Cardiac muscle cell (in vitro differentiated cells and primary cell): ENCODE results near the gene ABCC1. TPM values are rescaled to one million over a fixed set of nuclear protein-coding genes. Genes with fewer than 3 reads are reported as not detected.

ENCODE experiments used
- DNase-seq, 2 donors: peaks; one replicate each; pipeline versions ENCODE4 v3.0.0 to v3.0.0-alpha.2; 2010 to 2017; ENCODE audit warnings: low read depth in 1 of 2, low spot score in 1 of 2
- H3K27ac ChIP-seq: fragments of 200-600 bp; sonication (generic); 2 replicates; pipeline ENCODE4 v1.5.1; 2016
- H3K27me3 ChIP-seq: fragments of 200-600 bp; sonication (generic); 2 replicates; pipeline ENCODE4 v1.6.0; 2016; ENCODE audit warnings: control low read depth
- H3K36me3 ChIP-seq: fragments of 200-600 bp; sonication (generic); 2 replicates; pipeline ENCODE4 v1.5.1; 2016; ENCODE audit warnings: control low read depth
- H3K4me1 ChIP-seq: fragments of 200-600 bp; sonication (generic); 2 replicates; pipeline ENCODE4 v1.8.1; 2017; ENCODE audit warnings: low read depth, mild to moderate bottlenecking, mixed run types
- H3K4me3 ChIP-seq: fragments of 200-600 bp; sonication (generic); 2 replicates; pipeline ENCODE4 v1.5.1; 2016; ENCODE audit warnings: mild to moderate bottlenecking
- H3K9me3 ChIP-seq: fragments of 200-600 bp; sonication (generic); 2 replicates; pipeline ENCODE4 v1.5.1; 2017; ENCODE audit warnings: low read depth, mild to moderate bottlenecking, control low read depth
- CTCF ChIP-seq: IDR thresholded peaks from 2 replicates; pipeline ENCODE4 v1.5.1; 2012; ENCODE audit warnings: low read depth, mild to moderate bottlenecking, low read length
- polyA plus RNA-seq: library from polyadenylated mRNA; unstranded; fragments of >200 nt; fragmentation: Nextera tagmentation; extraction: Ambion mirVana; gene quantifications from 2 replicates; pipeline ENCODE4 v1.2.1, GENCODE V29; 2016
- total RNA-seq: library from RNA; depleted of rRNA; stranded (reverse); fragments of >200 nt; gene quantifications from 2 replicates; pipeline ENCODE4 v1.2.3, GENCODE V29; 2016

Gene ABCC1
- total and polyA plus RNA-seq, 2 experiments from 2014 or later = 14.2 to 31.0 TPM

- Histone ChIP-seq H3K27me3 (no peaks in the 10 kb centered on the region), H3K9me3 (peaks cover 3% of the 10 kb centered on the region), H3K4me3 (no peak overlapping the region), H3K36me3 (no peaks in the 10 kb centered on the region), H3K27ac (no peak overlapping the region), H3K4me1 (no peaks in the 10 kb centered on the region)
- no peak for TF ChIP-seq CTCF
- no peak for DNase-seq
These were observed 205.8 kb downstream of the ABCC1 start for GRCh38 chr16:16155234-16155633.

GRCh38 chr16:16157166-16157565, 207.8 kb downstream of the ABCC1 start:
- no peak for TF ChIP-seq CTCF

GRCh38 chr16:16158082-16158658, 208.8 kb downstream of the ABCC1 start:
- Histone ChIP-seq H3K27ac (no peak overlapping the region), H3K9me3 (peaks cover 3% of the 10 kb centered on the region), H3K27me3 (no peaks in the 10 kb centered on the region), H3K4me3 (no peak overlapping the region), H3K4me1 (no peaks in the 10 kb centered on the region), H3K36me3 (no peaks in the 10 kb centered on the region)
- TF ChIP-seq CTCF = no peak
- DNase-seq = no peak

More at GRCh38 chr16:16157166-16157565, 207.8 kb downstream of the ABCC1 start:
- DNase-seq = no peak
- Histone ChIP-seq H3K4me3 (no peak overlapping the region), H3K27me3 (no peaks in the 10 kb centered on the region), H3K4me1 (no peaks in the 10 kb centered on the region), H3K27ac (no peak overlapping the region), H3K9me3 (peaks cover 3% of the 10 kb centered on the region), H3K36me3 (no peaks in the 10 kb centered on the region)

GRCh38 chr16:16158741-16159374, 209.4 kb downstream of the ABCC1 start:
- Histone ChIP-seq H3K4me1 (no peaks in the 10 kb centered on the region), H3K9me3 (peaks cover 3% of the 10 kb centered on the region), H3K4me3 (no peak overlapping the region), H3K36me3 (no peaks in the 10 kb centered on the region), H3K27me3 (no peaks in the 10 kb centered on the region), H3K27ac (no peak overlapping the region)
- DNase-seq = no peak
- TF ChIP-seq CTCF = no peak

- Histone ChIP-seq H3K4me1 (no peaks in the 10 kb centered on the region), H3K9me3 (peaks cover 3% of the 10 kb centered on the region), H3K27me3 (no peaks in the 10 kb centered on the region), H3K36me3 (no peaks in the 10 kb centered on the region), H3K4me3 (no peak overlapping the region), H3K27ac (no peak overlapping the region)
- no peak for DNase-seq
- TF ChIP-seq CTCF = no peak
These were observed 210.2 kb downstream of the ABCC1 start for GRCh38 chr16:16159662-16160061.
